Measurements from ENCODE around the gene POLD2.

Gene POLD2

DNA sequence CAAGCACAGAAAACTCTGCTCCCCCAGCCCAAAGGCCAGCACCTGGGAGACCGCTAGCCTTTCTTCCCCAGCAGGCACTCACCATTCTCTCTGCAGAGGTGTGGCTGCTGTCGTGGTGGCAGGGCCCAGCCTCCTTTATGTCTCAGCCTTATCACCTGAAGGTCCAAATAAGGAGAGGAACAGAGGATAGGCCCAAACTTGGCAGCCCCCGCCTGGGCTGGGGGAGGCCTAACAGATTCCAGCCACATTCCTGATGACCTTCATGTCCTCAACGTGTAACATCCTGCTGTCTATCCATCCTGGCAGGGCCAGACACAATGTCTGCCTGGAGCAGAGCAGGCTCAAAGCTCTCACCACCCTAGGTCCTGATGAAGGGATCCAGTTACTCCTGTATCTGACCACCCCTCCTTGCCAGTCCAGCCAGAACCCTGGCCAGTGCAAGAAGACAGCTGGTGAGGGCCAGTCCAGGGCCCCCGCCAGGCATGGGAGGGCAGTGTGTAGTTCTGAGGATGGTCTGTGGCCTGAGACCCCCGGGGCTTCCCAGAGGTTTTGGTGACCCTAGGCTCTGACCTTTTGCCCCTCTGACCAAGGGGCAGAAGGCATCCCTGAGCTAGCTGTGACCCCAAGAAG is 18.0 kb upstream of the POLD2 start, which contains the start of gene MYL7:
Gene MYL7, minus strand, starts transcription at position 112 of the 630 bp plus-strand sequence. Its CDS starts 27 bp downstream, at position 85.
- no peaks in the 10 kb centered on the region for H3K9me2 ChIP-seq (replicated peaks; ENCODE audit: control insufficient read depth, low read length)
- H3K9me3 ChIP-seq (ENCODE audit: control insufficient read depth, insufficient read depth, low read length): no peaks in the 10 kb centered on the region
- TF ChIP-seq, protein P1, sequence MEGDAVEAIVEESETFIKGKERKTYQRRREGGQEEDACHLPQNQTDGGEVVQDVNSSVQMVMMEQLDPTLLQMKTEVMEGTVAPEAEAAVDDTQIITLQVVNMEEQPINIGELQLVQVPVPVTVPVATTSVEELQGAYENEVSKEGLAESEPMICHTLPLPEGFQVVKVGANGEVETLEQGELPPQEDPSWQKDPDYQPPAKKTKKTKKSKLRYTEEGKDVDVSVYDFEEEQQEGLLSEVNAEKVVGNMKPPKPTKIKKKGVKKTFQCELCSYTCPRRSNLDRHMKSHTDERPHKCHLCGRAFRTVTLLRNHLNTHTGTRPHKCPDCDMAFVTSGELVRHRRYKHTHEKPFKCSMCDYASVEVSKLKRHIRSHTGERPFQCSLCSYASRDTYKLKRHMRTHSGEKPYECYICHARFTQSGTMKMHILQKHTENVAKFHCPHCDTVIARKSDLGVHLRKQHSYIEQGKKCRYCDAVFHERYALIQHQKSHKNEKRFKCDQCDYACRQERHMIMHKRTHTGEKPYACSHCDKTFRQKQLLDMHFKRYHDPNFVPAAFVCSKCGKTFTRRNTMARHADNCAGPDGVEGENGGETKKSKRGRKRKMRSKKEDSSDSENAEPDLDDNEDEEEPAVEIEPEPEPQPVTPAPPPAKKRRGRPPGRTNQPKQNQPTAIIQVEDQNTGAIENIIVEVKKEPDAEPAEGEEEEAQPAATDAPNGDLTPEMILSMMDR (IDR thresholded peaks at IDR 0.05; ENCODE audit: low read depth, low read length, poor library complexity, severe bottlenecking): no peak
- TF ChIP-seq EZH2phosphoT487 (IDR thresholded peaks at IDR 0.05; ENCODE audit: borderline replicate concordance, low read length): no peak
- H3K4me3 ChIP-seq (ENCODE audit: low read length): no peak within 1 kb of the TSS
- no peak within 1 kb of the TSS for H3K4me2 ChIP-seq (ENCODE audit: low read length)
- peaks cover 4% of the 10 kb centered on the region for H3F3A ChIP-seq (ENCODE audit: control insufficient read depth, insufficient read depth)
- no peaks in the 10 kb centered on the region for H3K79me2 ChIP-seq (ENCODE audit: control insufficient read depth, low read length)
- H3K4me1 ChIP-seq (ENCODE audit: control insufficient read depth, low read length): no peaks in the 10 kb centered on the region
- H3K27me3 ChIP-seq (ENCODE audit: control insufficient read depth, low read length): no peaks in the 10 kb centered on the region
- no peak within 1 kb of the TSS for H3K27ac ChIP-seq (ENCODE audit: low read depth, low read length)
- no peaks in the 10 kb centered on the region for H3K36me3 ChIP-seq (ENCODE audit: control insufficient read depth, low read length)
- no peaks in the 10 kb centered on the region for H4K20me1 ChIP-seq (ENCODE audit: control insufficient read depth, insufficient read depth, low read depth, low read length)

DNA sequence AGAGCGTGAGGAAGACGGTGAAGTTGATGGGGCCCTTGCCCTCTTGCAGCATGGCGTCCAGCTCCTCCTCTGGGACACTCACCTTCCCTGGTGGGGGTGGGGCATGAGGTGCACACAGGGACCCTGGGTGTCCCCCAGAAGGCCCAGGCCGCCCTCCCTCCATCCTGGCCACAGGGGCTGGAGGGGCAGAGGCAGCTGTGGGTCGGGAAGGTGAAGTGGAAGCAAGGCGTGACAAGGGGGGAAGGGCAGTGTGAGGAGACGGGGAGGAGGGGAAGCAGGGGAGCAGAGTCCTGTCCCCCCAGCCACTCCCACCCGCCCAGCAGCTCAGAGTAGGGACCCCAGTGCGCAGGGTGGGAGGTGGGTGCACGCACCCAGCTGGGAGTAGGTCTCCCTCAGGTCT is 17.0 kb upstream of the POLD2 start:
- Histone ChIP-seq H4K20me1 (ENCODE audit: control insufficient read depth, insufficient read depth, low read depth, low read length) (no peaks in the 10 kb centered on the region), H3K27me3 (ENCODE audit: control insufficient read depth, low read length) (no peaks in the 10 kb centered on the region), H3F3A (ENCODE audit: control insufficient read depth, insufficient read depth) (peaks cover 4% of the 10 kb centered on the region), H3K4me1 (ENCODE audit: control insufficient read depth, low read length) (no peaks in the 10 kb centered on the region), H3K9me3 (ENCODE audit: control insufficient read depth, insufficient read depth, low read length) (no peaks in the 10 kb centered on the region), H3K4me3 (ENCODE audit: low read length) (no peak overlapping the region), H3K9me2 (replicated peaks; ENCODE audit: control insufficient read depth, low read length) (no peaks in the 10 kb centered on the region), H3K36me3 (ENCODE audit: control insufficient read depth, low read length) (no peaks in the 10 kb centered on the region), H3K27ac (ENCODE audit: low read depth, low read length) (no peak overlapping the region), H3K4me2 (ENCODE audit: low read length) (no peak overlapping the region), H3K79me2 (ENCODE audit: control insufficient read depth, low read length) (no peaks in the 10 kb centered on the region)
- TF ChIP-seq, protein P1 (IDR thresholded peaks at IDR 0.05; ENCODE audit: low read depth, low read length, poor library complexity, severe bottlenecking): no peak
- TF ChIP-seq EZH2phosphoT487 (IDR thresholded peaks at IDR 0.05; ENCODE audit: borderline replicate concordance, low read length): no peak

DNA sequence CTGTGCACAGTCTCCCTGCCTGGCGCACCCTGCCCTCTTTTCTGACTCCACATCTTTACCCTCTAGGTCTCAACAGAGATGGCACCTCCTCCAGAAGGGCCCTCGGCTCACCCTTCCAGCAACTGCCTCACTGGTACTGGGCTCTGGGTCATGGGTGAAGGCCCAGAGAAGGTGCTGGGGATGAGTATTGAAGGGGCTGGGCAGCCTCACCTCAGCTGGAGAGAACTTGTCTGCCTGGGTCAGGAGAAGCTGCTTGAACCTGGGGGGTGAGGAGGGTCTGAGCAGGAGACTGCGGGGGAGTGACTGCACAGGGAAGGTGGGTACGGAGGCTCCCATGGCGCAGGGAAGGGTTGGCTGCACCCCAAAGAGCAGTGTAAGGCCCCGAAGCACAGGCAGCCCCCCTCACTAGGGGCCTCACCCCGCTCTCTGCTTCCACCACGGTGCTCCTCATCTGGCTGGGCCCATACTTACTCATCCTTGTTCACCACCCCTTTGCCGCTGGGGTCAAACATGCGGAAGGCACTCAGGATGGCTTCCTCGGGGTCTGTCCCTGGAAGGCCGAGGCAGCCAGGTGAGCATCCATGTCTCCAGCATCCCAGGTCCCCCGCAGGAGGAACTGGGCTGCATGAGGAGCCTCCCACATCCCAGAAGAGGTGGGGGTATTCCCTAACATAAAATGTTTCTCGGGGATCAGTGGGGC is 16.1 kb upstream of the POLD2 start:
- Histone ChIP-seq H3K4me2 (ENCODE audit: low read length) (no peak overlapping the region), H4K20me1 (ENCODE audit: control insufficient read depth, insufficient read depth, low read depth, low read length) (no peaks in the 10 kb centered on the region), H3K4me1 (ENCODE audit: control insufficient read depth, low read length) (no peaks in the 10 kb centered on the region), H3K4me3 (ENCODE audit: low read length) (no peak overlapping the region), H3K36me3 (ENCODE audit: control insufficient read depth, low read length) (no peaks in the 10 kb centered on the region), H3K79me2 (ENCODE audit: control insufficient read depth, low read length) (no peaks in the 10 kb centered on the region), H3F3A (ENCODE audit: control insufficient read depth, insufficient read depth) (peaks cover 4% of the 10 kb centered on the region), H3K9me2 (replicated peaks; ENCODE audit: control insufficient read depth, low read length) (no peaks in the 10 kb centered on the region), H3K9me3 (ENCODE audit: control insufficient read depth, insufficient read depth, low read length) (no peaks in the 10 kb centered on the region), H3K27me3 (ENCODE audit: control insufficient read depth, low read length) (no peaks in the 10 kb centered on the region), H3K27ac (ENCODE audit: low read depth, low read length) (no peak overlapping the region)
- TF ChIP-seq, protein P1 (IDR thresholded peaks at IDR 0.05; ENCODE audit: low read depth, low read length, poor library complexity, severe bottlenecking): no peak
- TF ChIP-seq EZH2phosphoT487 (IDR thresholded peaks at IDR 0.05; ENCODE audit: borderline replicate concordance, low read length): no peak

All from DOHH2 (cell line).